Activated CD4-positive, alpha-beta memory T cell treated with anti-CD3 and anti-CD28 coated beads, Interleukin-2, amount 10 ng/mL, durations not matched to agents 7 days and 5 days (primary cell): ENCODE measurements around the gene FARP2. TPM values are rescaled to one million over a fixed set of nuclear protein-coding genes. Genes with fewer than 3 reads are reported as not detected.

Experiments used
- CTCF ChIA-PET: fragments of 350-600 bp; sonication (Branson Sonifier 250); formaldehyde crosslinking; loops from one replicate; lab custom pipeline; 2021; ENCODE audit warnings: antibody characterized with exemption, inconsistent platforms; lab: Charles Lee
- POLR2A ChIA-PET: fragments of 350-600 bp; sonication (Branson Sonifier 250); formaldehyde crosslinking; loops from one replicate; lab custom pipeline; 2021; ENCODE audit warnings: antibody characterized with exemption; lab: Charles Lee
- DNase-seq: peaks from one replicate; pipeline ENCODE4 v3.0.0-alpha.2; 2020
- H3K27ac Mint-ChIP-seq: one replicate; pipeline ENCODE4 v1.8.0; 2021; ENCODE audit warnings: mild to moderate bottlenecking, mixed read lengths
- H3K27me3 Mint-ChIP-seq: one replicate; pipeline ENCODE4 v1.8.0; 2021; ENCODE audit warnings: mixed read lengths
- H3K36me3 Mint-ChIP-seq: one replicate; pipeline ENCODE4 v1.8.0; 2021; ENCODE audit warnings: low read depth, mixed read lengths
- H3K4me1 Mint-ChIP-seq: one replicate; pipeline ENCODE4 v1.8.0; 2021; ENCODE audit warnings: mixed read lengths
- H3K4me3 Mint-ChIP-seq: one replicate; pipeline ENCODE4 v1.8.0; 2021; ENCODE audit warnings: mild to moderate bottlenecking, mixed read lengths
- H3K9me3 Mint-ChIP-seq: one replicate; pipeline ENCODE4 v1.8.0; 2021; ENCODE audit warnings: mixed read lengths
- total RNA-seq, 2 experiments: library from RNA; stranded (reverse); gene quantifications; one replicate each; pipeline ENCODE4 v1.2.3, GENCODE V29; 2021

FARP2 gene, protein sequence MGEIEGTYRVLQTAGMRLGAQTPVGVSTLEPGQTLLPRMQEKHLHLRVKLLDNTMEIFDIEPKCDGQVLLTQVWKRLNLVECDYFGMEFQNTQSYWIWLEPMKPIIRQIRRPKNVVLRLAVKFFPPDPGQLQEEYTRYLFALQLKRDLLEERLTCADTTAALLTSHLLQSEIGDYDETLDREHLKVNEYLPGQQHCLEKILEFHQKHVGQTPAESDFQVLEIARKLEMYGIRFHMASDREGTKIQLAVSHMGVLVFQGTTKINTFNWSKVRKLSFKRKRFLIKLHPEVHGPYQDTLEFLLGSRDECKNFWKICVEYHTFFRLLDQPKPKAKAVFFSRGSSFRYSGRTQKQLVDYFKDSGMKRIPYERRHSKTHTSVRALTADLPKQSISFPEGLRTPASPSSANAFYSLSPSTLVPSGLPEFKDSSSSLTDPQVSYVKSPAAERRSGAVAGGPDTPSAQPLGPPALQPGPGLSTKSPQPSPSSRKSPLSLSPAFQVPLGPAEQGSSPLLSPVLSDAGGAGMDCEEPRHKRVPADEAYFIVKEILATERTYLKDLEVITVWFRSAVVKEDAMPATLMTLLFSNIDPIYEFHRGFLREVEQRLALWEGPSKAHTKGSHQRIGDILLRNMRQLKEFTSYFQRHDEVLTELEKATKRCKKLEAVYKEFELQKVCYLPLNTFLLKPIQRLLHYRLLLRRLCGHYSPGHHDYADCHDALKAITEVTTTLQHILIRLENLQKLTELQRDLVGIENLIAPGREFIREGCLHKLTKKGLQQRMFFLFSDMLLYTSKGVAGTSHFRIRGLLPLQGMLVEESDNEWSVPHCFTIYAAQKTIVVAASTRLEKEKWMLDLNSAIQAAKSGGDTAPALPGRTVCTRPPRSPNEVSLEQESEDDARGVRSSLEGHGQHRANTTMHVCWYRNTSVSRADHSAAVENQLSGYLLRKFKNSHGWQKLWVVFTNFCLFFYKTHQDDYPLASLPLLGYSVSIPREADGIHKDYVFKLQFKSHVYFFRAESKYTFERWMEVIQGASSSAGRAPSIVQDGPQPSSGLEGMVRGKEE
- 10 to 100 TPM; 14.1 to 15.0 TPM for total RNA-seq

GRCh38 chr2:241355983-241356870 is at the start of gene FARP2:
TSS of gene FARP2 (plus strand) at chr2:241356285. CDS start at chr2:241373108, 16,823 bp downstream.
- H3K27ac Mint-ChIP-seq = peak within 1 kb of the TSS; percentile 89
- no peaks in the 10 kb centered on the region for H3K27me3 Mint-ChIP-seq
- no peaks in the 10 kb centered on the region for H3K9me3 Mint-ChIP-seq
- H3K4me3 Mint-ChIP-seq = peak within 1 kb of the TSS; percentile 72
- ChIA-PET CTCF (no interaction called here), POLR2A (interaction anchor here (1.5 kb wide), 1 partner anchor 254 kb away, joined by 3 read pairs; the partner anchor contains the start of gene MTERF4)
- peak; percentile 96 for DNase-seq
- peaks cover 29% of the 10 kb centered on the region for H3K4me1 Mint-ChIP-seq
- H3K36me3 Mint-ChIP-seq = peaks cover 29% of the 10 kb centered on the region

- Mint-ChIP-seq H3K36me3 (peaks cover 12% of the 10 kb centered on the region), H3K27me3 (no peaks in the 10 kb centered on the region), H3K9me3 (no peaks in the 10 kb centered on the region), H3K4me3 (no peak overlapping the region), H3K4me1 (peaks cover 64% of the 10 kb centered on the region), H3K27ac (no peak overlapping the region)
- ChIA-PET POLR2A (interaction anchor here (1.6 to 7.1 kb wide), 2 partner anchors 8 kb away, joined by 4 to 52 read pairs; partner anchors contain the start of genes HDLBP and SEPTIN2), CTCF (no interaction called here)
- no peak for DNase-seq
Observed at GRCh38 chr2:241307055-241307454, 49.0 kb upstream of the FARP2 start.

DNA sequence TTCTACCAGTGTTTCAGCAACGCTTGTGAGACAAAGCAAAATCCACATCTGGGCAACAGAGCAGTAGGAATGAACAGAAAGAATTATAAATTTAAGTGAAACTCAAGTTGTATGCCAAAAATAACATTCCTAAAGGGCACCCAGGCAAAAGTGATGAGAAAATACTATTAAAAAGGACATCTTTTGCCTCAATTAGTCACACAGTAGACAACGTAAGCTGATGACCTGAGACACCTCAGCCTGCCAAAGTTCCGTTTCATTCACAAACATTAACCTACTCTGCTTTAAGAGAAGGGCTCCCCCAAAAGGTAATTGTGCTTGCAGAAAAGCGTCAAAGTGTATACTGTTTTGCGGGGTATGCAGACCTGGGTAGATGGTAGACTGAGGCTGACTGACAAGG is 47.8 kb upstream of the FARP2 start:
- H3K9me3 Mint-ChIP-seq = no peaks in the 10 kb centered on the region
- no peaks in the 10 kb centered on the region for H3K27me3 Mint-ChIP-seq
- peaks cover 67% of the 10 kb centered on the region for H3K4me1 Mint-ChIP-seq
- H3K27ac Mint-ChIP-seq = no peak overlapping the region
- H3K4me3 Mint-ChIP-seq = no peak overlapping the region
- no peak for DNase-seq
- ChIA-PET CTCF (interaction anchor here (0.6 kb wide), 1 partner anchor 183 kb away, joined by 3 read pairs; no protein-coding TSS in a partner anchor), POLR2A (interaction anchor here (1.6 kb wide), 1 partner anchor 10 kb away, joined by 4 read pairs; no protein-coding TSS in a partner anchor)
- H3K36me3 Mint-ChIP-seq = peaks cover 12% of the 10 kb centered on the region

GRCh38 chr2:241308832-241309500 is 47.1 kb upstream of the FARP2 start:
- ChIA-PET CTCF (no interaction called here), POLR2A (interaction anchor here (1.6 to 1.7 kb wide), 2 partner anchors 10 kb away, joined by 4 to 6 read pairs; no protein-coding TSS in a partner anchor)
- H3K27me3 Mint-ChIP-seq = no peaks in the 10 kb centered on the region
- H3K36me3 Mint-ChIP-seq = peaks cover 12% of the 10 kb centered on the region
- H3K4me1 Mint-ChIP-seq = peaks cover 74% of the 10 kb centered on the region
- peak overlapping the region; percentile 69 for H3K27ac Mint-ChIP-seq
- no peaks in the 10 kb centered on the region for H3K9me3 Mint-ChIP-seq
- no peak for DNase-seq
- no peak overlapping the region for H3K4me3 Mint-ChIP-seq

DNA sequence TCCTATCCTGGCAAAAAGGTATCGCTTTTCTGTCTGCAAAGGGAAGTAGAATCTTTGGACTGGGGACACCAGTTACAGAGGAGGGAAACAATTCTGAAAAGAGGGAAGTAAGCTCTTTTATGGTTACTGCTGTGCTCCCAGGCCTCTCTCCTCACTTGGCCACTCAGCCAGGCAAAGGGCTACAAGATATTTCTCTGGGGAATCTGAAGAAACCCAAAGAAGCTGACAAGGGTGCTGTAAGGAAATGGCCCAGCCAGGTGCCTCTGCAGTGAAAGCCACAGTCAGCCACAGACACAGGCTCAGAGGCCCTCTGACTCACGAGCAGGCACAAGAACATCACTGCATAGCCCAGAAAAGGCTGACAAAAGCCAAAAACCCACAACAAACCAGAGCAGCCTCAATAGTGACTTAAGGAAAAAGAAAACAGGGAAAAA is 46.4 kb upstream of the FARP2 start:
- ChIA-PET POLR2A (interaction anchor here (1.7 kb wide), 1 partner anchor 11 kb away, joined by 6 read pairs; no protein-coding TSS in a partner anchor), CTCF (no interaction called here)
- peak overlapping the region; percentile 6 for H3K4me3 Mint-ChIP-seq
- H3K27ac Mint-ChIP-seq = peak overlapping the region; percentile 69
- H3K36me3 Mint-ChIP-seq = peaks cover 12% of the 10 kb centered on the region
- no peaks in the 10 kb centered on the region for H3K27me3 Mint-ChIP-seq
- peak; percentile 79 for DNase-seq
- no peaks in the 10 kb centered on the region for H3K9me3 Mint-ChIP-seq
- H3K4me1 Mint-ChIP-seq = peaks cover 77% of the 10 kb centered on the region

DNA sequence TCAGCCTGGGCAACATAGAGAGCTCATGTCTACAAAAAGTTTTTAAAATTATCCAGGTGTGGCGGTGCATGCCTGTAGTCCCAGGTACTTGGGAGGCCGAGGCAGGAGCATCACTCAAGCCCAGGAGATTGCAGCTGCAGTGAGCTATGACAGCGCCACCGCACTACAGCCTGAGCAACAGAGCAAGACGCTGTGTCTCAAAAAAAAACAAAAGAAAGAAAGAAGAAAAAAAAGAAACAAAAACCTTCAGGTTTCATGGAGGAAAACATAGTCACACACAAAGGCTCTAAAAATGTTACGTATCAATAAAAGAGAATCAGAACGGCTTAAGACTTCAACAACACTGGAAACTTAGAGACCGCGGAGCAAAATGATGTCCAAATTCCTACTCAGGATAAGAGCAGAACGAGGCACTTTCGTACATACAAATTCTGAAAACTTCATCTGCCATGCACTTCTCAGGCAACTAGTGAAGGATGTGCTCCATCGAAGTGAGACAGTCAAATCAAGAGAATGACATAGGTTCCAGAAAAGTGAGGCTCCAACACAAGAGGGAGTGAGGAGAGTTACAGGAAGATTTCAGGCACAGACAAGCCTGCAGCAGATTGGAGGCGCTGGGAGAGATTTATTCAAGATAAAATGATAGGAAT is 45.0 kb upstream of the FARP2 start:
- H3K36me3 Mint-ChIP-seq = peaks cover 17% of the 10 kb centered on the region
- ChIA-PET POLR2A (interaction anchor here (1.7 to 1.9 kb wide), 2 partner anchors 12 to 376 kb away, joined by 4 to 6 read pairs; partner anchors contain the start of gene DTYMK), CTCF (no interaction called here)
- no peak overlapping the region for H3K27ac Mint-ChIP-seq
- H3K4me1 Mint-ChIP-seq = peaks cover 68% of the 10 kb centered on the region
- no peaks in the 10 kb centered on the region for H3K27me3 Mint-ChIP-seq
- H3K9me3 Mint-ChIP-seq = no peaks in the 10 kb centered on the region
- DNase-seq = no peak
- H3K4me3 Mint-ChIP-seq = no peak overlapping the region

DNA sequence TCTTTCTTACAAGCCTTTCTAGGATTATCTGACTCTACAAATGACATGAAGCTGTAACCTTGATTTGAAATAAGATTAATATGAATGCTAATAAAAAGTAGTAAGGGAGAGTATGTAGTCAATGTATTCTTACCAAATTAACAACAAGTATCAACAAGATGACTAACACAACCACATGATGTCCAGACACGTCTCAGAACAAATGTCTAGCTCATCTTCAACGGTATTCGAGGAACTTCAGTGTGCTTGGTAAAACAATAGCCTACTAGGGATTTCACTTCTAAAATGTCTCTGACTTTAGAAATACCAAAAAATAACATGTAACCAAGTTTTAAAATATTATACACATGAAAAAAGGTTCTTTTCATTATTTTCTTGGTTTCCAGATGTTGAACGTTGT is 44.0 kb upstream of the FARP2 start:
- Mint-ChIP-seq H3K27me3 (no peaks in the 10 kb centered on the region), H3K4me1 (peaks cover 66% of the 10 kb centered on the region), H3K27ac (no peak overlapping the region), H3K9me3 (no peaks in the 10 kb centered on the region), H3K4me3 (no peak overlapping the region), H3K36me3 (peaks cover 22% of the 10 kb centered on the region)
- CTCF ChIA-PET = no interaction called here
- no peak for DNase-seq
- POLR2A ChIA-PET = interaction anchor here (1.9 kb wide), 1 partner anchor 375 kb away, joined by 4 read pairs; the partner anchor contains the start of gene DTYMK

DNA sequence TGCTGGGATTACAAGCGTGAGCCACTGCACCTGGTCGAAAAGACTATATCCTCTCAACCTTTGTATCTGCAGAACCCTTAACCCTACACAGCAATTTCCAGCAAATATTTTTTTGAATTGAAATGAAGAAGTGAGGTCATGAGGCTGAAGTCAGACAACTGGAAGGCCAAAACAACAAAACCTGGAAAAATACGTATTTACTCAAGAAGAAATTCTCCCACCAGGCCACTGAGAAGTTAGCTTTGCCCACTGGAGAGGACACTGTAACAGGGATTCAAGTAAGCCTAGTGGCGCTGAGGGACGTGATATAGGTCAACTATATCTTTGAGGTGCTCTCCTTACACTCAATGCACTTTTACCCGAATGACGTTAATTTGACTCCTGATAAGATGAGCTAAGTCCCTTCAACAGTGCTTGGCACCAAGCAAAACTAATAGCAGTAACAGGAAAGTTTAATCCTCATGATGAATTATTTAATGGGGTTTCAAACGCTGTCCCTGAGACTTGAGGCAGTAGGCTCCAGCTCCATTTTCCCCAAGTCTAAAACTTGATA is 42.5 kb upstream of the FARP2 start:
- H3K27me3 Mint-ChIP-seq = no peaks in the 10 kb centered on the region

DNA sequence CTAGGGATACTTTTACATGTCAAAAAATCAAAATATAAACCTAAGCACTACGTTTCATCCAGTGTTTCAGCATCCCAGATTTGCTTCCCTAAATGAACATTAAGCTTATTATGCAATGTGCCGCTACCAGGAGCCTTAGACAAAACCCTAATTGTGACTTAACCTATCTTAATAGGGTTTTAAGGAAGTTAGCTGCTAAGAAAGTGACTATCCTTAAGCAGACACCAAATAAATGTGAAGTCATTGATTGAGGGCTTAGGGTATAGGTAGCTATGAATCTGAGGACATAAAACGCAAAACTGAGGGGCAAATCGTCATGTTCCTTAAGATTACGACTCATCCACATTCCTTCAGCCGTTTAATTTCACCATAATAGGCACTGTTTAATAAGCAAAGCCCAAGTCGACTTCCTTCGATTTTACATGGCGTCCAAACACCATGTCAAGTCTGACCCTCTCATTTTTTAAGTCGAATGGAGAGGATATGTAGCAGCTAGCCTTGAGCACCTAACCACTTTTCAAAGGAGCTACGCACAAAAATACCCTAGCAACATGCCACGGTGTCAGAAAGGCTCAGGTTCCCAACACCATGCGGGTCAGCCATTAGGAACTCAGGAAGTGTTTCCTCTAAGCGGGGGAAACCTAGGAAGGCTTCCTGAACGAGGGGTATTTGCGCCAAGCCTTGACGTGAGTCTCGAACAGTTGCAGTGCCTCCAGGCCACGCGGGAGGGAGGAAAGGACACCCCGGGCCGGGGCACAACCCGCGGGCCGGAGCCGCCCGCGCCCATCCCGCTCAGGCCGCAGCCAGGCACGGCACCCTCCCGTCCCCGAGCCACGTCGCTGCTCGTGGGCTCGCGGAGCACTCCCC is 41.6 kb upstream of the FARP2 start:
- Mint-ChIP-seq H3K36me3 (peaks cover 29% of the 10 kb centered on the region), H3K4me3 (peak overlapping the region; percentile 100), H3K4me1 (peaks cover 68% of the 10 kb centered on the region), H3K9me3 (no peaks in the 10 kb centered on the region), H3K27ac (peak overlapping the region; percentile 100), H3K27me3 (no peaks in the 10 kb centered on the region)
- no peak for DNase-seq
- POLR2A ChIA-PET = interaction anchor here (0.6 to 4.1 kb wide), 35 partner anchors 7 to 753 kb away, joined by 3 to 52 read pairs (median 5); partner anchors contain the start of genes ATG4B, D2HGDH, DTYMK and ING5
- CTCF ChIA-PET = interaction anchor here (0.9 to 1.5 kb wide), 4 partner anchors 22 to 236 kb away, joined by 3 read pairs; no protein-coding TSS in a partner anchor

More for the DNA sequence above, 42.5 kb upstream of the FARP2 start:
- peaks cover 69% of the 10 kb centered on the region for H3K4me1 Mint-ChIP-seq
- H3K36me3 Mint-ChIP-seq = peaks cover 29% of the 10 kb centered on the region
- peak overlapping the region; percentile 100 for H3K4me3 Mint-ChIP-seq
- ChIA-PET POLR2A (interaction anchor here (0.8 to 4.1 kb wide), 10 partner anchors 8 to 388 kb away, joined by 3 to 52 read pairs (median 6); partner anchors contain the start of genes ING5, PASK and PPP1R7), CTCF (interaction anchor here (0.9 kb wide), 1 partner anchor 235 kb away, joined by 3 read pairs; no protein-coding TSS in a partner anchor)
- H3K9me3 Mint-ChIP-seq = no peaks in the 10 kb centered on the region
- peak overlapping the region; percentile 100 for H3K27ac Mint-ChIP-seq
- no peak for DNase-seq
